ENCODE results near the gene CYP27C1. TPM values are rescaled to one million over a fixed set of nuclear protein-coding genes. Genes with fewer than 3 reads are reported as not detected.

The CYP27C1 gene
- polyA plus RNA-seq, 2 of the 4 experiments (the other 2 are of a cell fraction), result 2.2 to 4.6 TPM

- Histone ChIP-seq H3K9me3 (no peaks in the 10 kb centered on the region), H3K4me2 (peak overlapping the region; percentile 27; the same call in 1 of the 3 replicates), H3K27ac (peak overlapping the region; percentile 30 to 70; a peak in 5 of 6 replicates), H3K4me3 (no peak overlapping the region), H3K4me1 (peaks cover 24% of the 10 kb centered on the region)
- ChIA-PET POLR2A (no interaction called here), CTCF (interaction anchor here (0.7 to 1.1 kb wide), 4 partner anchors 12 to 93 kb away, joined by 3 to 5 read pairs (median 4); no protein-coding TSS in a partner anchor)
- WGBS (ENCODE audit: missing lambda C conversion rate), result 20% methylated on average over 1 of the region's 1 CpG
- TF ChIP-seq CBX8 (IDR thresholded peaks at IDR 0.05), result no peak
- TF ChIP-seq, protein P1, sequence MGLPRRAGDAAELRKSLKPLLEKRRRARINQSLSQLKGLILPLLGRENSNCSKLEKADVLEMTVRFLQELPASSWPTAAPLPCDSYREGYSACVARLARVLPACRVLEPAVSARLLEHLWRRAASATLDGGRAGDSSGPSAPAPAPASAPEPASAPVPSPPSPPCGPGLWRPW (IDR thresholded peaks at IDR 0.05), result no peak
- TF ChIP-seq NR3C1 (IDR thresholded peaks at IDR 0.05), result no peak
- TF ChIP-seq HOXA7 (CRISPR knock-in tag; IDR thresholded peaks at IDR 0.05), result no peak
- TF ChIP-seq, protein P2, sequence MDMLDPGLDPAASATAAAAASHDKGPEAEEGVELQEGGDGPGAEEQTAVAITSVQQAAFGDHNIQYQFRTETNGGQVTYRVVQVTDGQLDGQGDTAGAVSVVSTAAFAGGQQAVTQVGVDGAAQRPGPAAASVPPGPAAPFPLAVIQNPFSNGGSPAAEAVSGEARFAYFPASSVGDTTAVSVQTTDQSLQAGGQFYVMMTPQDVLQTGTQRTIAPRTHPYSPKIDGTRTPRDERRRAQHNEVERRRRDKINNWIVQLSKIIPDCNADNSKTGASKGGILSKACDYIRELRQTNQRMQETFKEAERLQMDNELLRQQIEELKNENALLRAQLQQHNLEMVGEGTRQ (IDR thresholded peaks at IDR 0.05), result no peak
- TF ChIP-seq TFCP2L1 (CRISPR knock-in tag; IDR thresholded peaks at IDR 0.05), result no peak
- no peak for DNase-seq (ENCODE audit: low read depth in 1 of 2, low spot score in 1 of 2)
- FAIRE-seq, result no peak
- no peak for ATAC-seq
Measured at GRCh38 chr2:127145280-127145895, 74.7 kb downstream of the CYP27C1 start.

- Histone ChIP-seq H3K4me2 (no peak overlapping the region), H3K9me3 (no peaks in the 10 kb centered on the region), H3K4me1 (peaks cover 18% of the 10 kb centered on the region), H3K4me3 (no peak overlapping the region), H3K27ac (peak overlapping the region; percentile 20 to 32; a peak in 3 of 6 replicates)
- FAIRE-seq, result no peak
- ChIA-PET CTCF (interaction anchor here (1.3 kb wide), 1 partner anchor 94 kb away, joined by 3 read pairs; no protein-coding TSS in a partner anchor), POLR2A (no interaction called here)
- TF ChIP-seq, protein P3, sequence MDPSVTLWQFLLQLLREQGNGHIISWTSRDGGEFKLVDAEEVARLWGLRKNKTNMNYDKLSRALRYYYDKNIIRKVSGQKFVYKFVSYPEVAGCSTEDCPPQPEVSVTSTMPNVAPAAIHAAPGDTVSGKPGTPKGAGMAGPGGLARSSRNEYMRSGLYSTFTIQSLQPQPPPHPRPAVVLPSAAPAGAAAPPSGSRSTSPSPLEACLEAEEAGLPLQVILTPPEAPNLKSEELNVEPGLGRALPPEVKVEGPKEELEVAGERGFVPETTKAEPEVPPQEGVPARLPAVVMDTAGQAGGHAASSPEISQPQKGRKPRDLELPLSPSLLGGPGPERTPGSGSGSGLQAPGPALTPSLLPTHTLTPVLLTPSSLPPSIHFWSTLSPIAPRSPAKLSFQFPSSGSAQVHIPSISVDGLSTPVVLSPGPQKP (IDR thresholded peaks at IDR 0.05; ENCODE audit: low read depth, low read length), result no peak
- TF ChIP-seq, protein P4, sequence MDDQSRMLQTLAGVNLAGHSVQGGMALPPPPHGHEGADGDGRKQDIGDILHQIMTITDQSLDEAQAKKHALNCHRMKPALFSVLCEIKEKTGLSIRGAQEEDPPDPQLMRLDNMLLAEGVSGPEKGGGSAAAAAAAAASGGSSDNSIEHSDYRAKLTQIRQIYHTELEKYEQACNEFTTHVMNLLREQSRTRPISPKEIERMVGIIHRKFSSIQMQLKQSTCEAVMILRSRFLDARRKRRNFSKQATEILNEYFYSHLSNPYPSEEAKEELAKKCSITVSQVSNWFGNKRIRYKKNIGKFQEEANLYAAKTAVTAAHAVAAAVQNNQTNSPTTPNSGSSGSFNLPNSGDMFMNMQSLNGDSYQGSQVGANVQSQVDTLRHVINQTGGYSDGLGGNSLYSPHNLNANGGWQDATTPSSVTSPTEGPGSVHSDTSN (IDR thresholded peaks at IDR 0.05), result no peak
- TF ChIP-seq, protein P5, sequence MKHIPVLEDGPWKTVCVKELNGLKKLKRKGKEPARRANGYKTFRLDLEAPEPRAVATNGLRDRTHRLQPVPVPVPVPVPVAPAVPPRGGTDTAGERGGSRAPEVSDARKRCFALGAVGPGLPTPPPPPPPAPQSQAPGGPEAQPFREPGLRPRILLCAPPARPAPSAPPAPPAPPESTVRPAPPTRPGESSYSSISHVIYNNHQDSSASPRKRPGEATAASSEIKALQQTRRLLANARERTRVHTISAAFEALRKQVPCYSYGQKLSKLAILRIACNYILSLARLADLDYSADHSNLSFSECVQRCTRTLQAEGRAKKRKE (CRISPR knock-in tag; IDR thresholded peaks at IDR 0.05; ENCODE audit: low read depth), result no peak
- TF ChIP-seq ZC3H11A (IDR thresholded peaks at IDR 0.05) (no peak), HEYL (CRISPR knock-in tag; IDR thresholded peaks at IDR 0.05) (no peak)
- TF ChIP-seq, protein P2 (IDR thresholded peaks at IDR 0.05), result no peak
- TF ChIP-seq, protein P1 (IDR thresholded peaks at IDR 0.05), result no peak
- DNase-seq (ENCODE audit: low read depth in 1 of 2, low spot score in 1 of 2), result peak in 1 of 2 experiments; percentile 33
- 85% methylated on average over 11 of the region's 11 CpGs for WGBS (ENCODE audit: missing lambda C conversion rate)
- ATAC-seq, result peak; percentile 35 to 52; a peak in 3 of 6 replicates
Measured at GRCh38 chr2:127143841-127144782, 76.0 kb downstream of the CYP27C1 start.
